ENCODE results near the gene ABCC1.
"Not testable (repeated sequence)": the region's sequence is repeated elsewhere in the genome, so short reads cannot be mapped to it uniquely, and the experiment has no call there.

Gene ABCC1

GRCh38 chr16:16086653-16087446 is 137.4 kb downstream of the ABCC1 start:
- no peak for FAIRE-seq

GRCh38 chr16:16090238-16090637 is 140.8 kb downstream of the ABCC1 start:
- no peak for FAIRE-seq

GRCh38 chr16:16092925-16093627 is 143.7 kb downstream of the ABCC1 start:
- no peak for FAIRE-seq

GRCh38 chr16:16093628-16094332 is 144.4 kb downstream of the ABCC1 start:
- FAIRE-seq, result no peak

- FAIRE-seq, result no peak
Measured at GRCh38 chr16:16095646-16096045, 146.2 kb downstream of the ABCC1 start.

GRCh38 chr16:16096121-16096857 is 146.9 kb downstream of the ABCC1 start:
- FAIRE-seq, result no peak

GRCh38 chr16:16096858-16097213 is 147.4 kb downstream of the ABCC1 start:
- no peak for FAIRE-seq

GRCh38 chr16:16099320-16099719 is 149.9 kb downstream of the ABCC1 start:
- FAIRE-seq, result no peak

- no peak for FAIRE-seq
Measured at GRCh38 chr16:16100631-16101030, 151.2 kb downstream of the ABCC1 start.

GRCh38 chr16:16101585-16101984 is 152.2 kb downstream of the ABCC1 start:
- no peak for FAIRE-seq

GRCh38 chr16:16102738-16103137 is 153.3 kb downstream of the ABCC1 start:
- FAIRE-seq, result no peak

- not testable (repeated sequence) for FAIRE-seq
Measured at GRCh38 chr16:16104132-16104803, 154.9 kb downstream of the ABCC1 start.

GRCh38 chr16:16104804-16105141 is 155.4 kb downstream of the ABCC1 start:
- not testable (repeated sequence) for FAIRE-seq

- FAIRE-seq, result no peak
Measured at GRCh38 chr16:16105646-16106045, 156.2 kb downstream of the ABCC1 start.

- FAIRE-seq, result no peak
Measured at GRCh38 chr16:16106466-16106865, 157.1 kb downstream of the ABCC1 start.

GRCh38 chr16:16107839-16108238 is 158.4 kb downstream of the ABCC1 start:
- no peak for FAIRE-seq

GRCh38 chr16:16108759-16109158 is 159.3 kb downstream of the ABCC1 start:
- FAIRE-seq, result no peak

GRCh38 chr16:16109453-16110110 is 160.2 kb downstream of the ABCC1 start:
- FAIRE-seq, result no peak

- FAIRE-seq, result no peak
Measured at GRCh38 chr16:16110111-16110490, 160.7 kb downstream of the ABCC1 start.

GRCh38 chr16:16111639-16112038 is 162.2 kb downstream of the ABCC1 start:
- FAIRE-seq, result no peak

- no peak for FAIRE-seq
Measured at GRCh38 chr16:16112450-16113053, 163.1 kb downstream of the ABCC1 start.

GRCh38 chr16:16113076-16113475 is 163.7 kb downstream of the ABCC1 start:
- no peak for FAIRE-seq

All from endometrium (tissue), 2 donors.